Fibroblast of pulmonary artery (primary cell): ENCODE results near the gene CCL22.
"Not testable (repeated sequence)": the region's sequence is repeated elsewhere in the genome, so short reads cannot be mapped to it uniquely, and the experiment has no call there.

Experiments used
- DNase-seq: peaks from one replicate; pipeline ENCODE4 v3.0.0-alpha.2; 2010; ENCODE audit warnings: low read depth
- H3K4me3 ChIP-seq: replicated peaks from 2 replicates; pipeline ENCODE4 v1.5.1; 2011; ENCODE audit warnings: low read depth, mild to moderate bottlenecking, control low read depth, low read length, moderate library complexity
- CTCF ChIP-seq: IDR thresholded peaks from 2 replicates; pipeline ENCODE4 v1.5.1; 2011; ENCODE audit warnings: mild to moderate bottlenecking, control low read depth, low read length, inconsistent platforms; ENCODE audit errors: missing control alignments

CCL22 gene

DNA sequence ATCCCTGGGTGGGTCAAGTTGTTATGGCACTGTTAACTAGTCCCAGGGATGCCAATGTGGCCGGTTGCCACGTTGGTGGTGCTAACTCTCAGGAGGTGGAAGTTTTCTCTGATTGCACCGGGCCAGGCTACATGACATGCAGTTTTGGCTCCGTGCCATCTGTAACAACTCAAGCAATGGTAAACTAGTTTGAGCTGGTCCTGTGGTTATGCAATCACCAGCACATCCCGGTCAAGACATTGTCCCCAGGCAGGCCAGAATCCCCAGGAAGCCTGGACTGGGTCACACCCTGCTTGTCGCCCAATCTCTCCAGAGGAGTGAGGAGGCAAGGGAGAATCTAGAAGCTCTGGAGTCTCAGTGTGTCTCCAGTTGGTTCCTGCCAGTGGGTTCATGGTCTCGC, 35.9 kb downstream of the CCL22 start:
- no peak overlapping the region for H3K4me3 ChIP-seq
- DNase-seq, result peak; percentile 47
- no peak for TF ChIP-seq CTCF

GRCh38 chr16:57395026-57395425, 36.4 kb downstream of the CCL22 start:
- no peak for TF ChIP-seq CTCF
- DNase-seq, result no peak
- no peak overlapping the region for H3K4me3 ChIP-seq

GRCh38 chr16:57396786-57397185, 38.2 kb downstream of the CCL22 start:
- no peak for TF ChIP-seq CTCF
- no peak for DNase-seq
- no peak overlapping the region for H3K4me3 ChIP-seq

GRCh38 chr16:57397493-57397892, 38.9 kb downstream of the CCL22 start:
- not testable (repeated sequence) for H3K4me3 ChIP-seq, DNase-seq

DNA sequence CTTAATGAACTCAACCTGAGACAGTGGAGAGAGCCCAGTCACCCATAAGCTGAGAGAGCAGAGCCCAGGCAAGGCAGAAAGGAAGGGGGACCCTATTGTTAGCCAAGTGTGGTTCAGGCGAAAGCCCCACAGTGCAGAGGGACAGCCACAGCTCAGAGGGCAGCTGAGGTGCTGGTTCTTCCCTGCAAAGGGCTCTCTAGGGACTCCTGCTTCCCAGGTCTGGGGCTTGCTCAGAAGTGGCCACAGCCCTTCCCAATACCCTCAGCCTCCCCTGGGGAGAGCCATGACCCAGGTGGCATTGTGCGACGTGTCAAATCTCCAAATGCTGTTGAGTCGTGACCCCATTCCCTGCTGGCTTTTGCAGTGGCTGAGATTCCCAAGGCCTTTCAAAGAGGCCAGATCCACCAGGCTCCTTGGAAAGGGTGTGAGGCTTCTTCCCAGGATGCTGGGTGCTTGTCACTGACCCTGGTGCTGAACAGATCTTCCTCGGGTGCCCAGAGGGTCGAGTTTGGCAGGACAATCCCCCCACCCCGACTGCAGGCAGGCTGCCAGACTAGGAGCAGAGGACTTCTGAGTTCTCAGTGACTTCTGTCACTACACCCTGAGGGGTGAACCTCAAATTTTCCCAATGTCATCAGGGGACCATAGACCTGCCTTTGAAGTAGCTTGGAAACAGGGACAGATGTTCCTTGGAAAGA, 43.5 kb downstream of the CCL22 start:
- H3K4me3 ChIP-seq, result no peak overlapping the region
- DNase-seq, result no peak
- TF ChIP-seq CTCF, result no peak

- no peak within 1 kb of the TSS for H3K4me3 ChIP-seq
- TF ChIP-seq CTCF, result no peak
- DNase-seq, result no peak
Observed at GRCh38 chr16:57403965-57404817, 45.6 kb downstream of the CCL22 start, which contains the start of gene CCL17. Gene CCL17 (plus strand): TSS chr16:57404767. CDS start chr16:57413933, 9,166 bp downstream.

DNA sequence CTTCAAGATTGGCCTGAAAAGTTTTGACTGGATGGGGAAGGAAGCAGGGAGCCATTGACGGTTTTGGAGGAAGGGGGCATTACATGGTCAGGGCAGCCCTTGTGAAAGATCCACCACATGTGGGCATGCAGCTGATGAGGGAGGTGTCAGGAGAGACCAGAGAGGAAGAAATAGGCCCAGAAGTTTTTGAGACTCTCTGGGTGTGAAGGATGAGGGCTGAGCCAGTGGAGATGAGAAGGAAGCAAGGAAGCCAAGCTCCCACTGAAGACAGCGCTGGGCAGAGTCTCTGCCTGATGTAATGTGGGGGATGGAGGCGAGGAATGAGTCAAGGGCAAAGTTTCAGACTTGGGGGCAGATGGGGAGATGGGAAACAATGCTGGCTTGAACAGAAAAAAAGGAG, 46.5 kb downstream of the CCL22 start:
- no peak overlapping the region for H3K4me3 ChIP-seq
- no peak for TF ChIP-seq CTCF
- no peak for DNase-seq
